Esophagus muscularis mucosa (tissue), 4 donors: Measurements from ENCODE around the gene TBCD. TPM values are rescaled to one million over a fixed set of nuclear protein-coding genes. Genes with fewer than 3 reads are reported as not detected.

ENCODE experiments used
- DNase-seq: peaks from one replicate; pipeline ENCODE4 v3.0.0-alpha.2; 2017; ENCODE audit errors: extremely low spot score
- H3K27ac ChIP-seq, 4 donors: fragments of 200-600 bp; sonication (generic); replicated peaks in 1 of 4; 1 replicate in 3 of 4; 2 replicates in 1 of 4; pipeline ENCODE4 v1.5.1; 2016 to 2019; ENCODE audit warnings: mild to moderate bottlenecking in 1 of 4
- H3K27me3 ChIP-seq, 4 donors: fragments of 200-600 bp; sonication (generic); one replicate each; pipeline versions ENCODE4 v1.5.1 to v1.6.0; 2016 to 2019
- H3K36me3 ChIP-seq, 4 donors: fragments of 200-600 bp; sonication (generic); one replicate each; pipeline ENCODE4 v1.5.1; 2016 to 2019
- H3K4me1 ChIP-seq, 4 donors: fragments of 200-600 bp; sonication (generic); one replicate each; pipeline ENCODE4 v1.5.1; 2016 to 2019
- H3K4me3 ChIP-seq, 4 donors: fragments of 200-600 bp; sonication (generic); 1 replicate in 2 of 4; 2 replicates in 2 of 4; pipeline ENCODE4 v1.5.1; 2016 to 2019; ENCODE audit warnings: mild to moderate bottlenecking in 4 of 4, moderate library complexity in 1 of 4
- H3K9me3 ChIP-seq, 4 donors: fragments of 200-600 bp; sonication (generic); 1 replicate in 3 of 4; 2 replicates in 1 of 4; pipeline ENCODE4 v1.5.1; 2016 to 2019
- CTCF ChIP-seq, 3 experiments: fragments of 200-600 bp in 2 of 3; fragments of 450-650 bp in 1 of 3; sonication (generic) in 2 of 3; IDR thresholded peaks; one replicate each; pipeline ENCODE4 v1.5.1; 2017 to 2019; ENCODE audit warnings: antibody characterized with exemption in 3 of 3, mild to moderate bottlenecking in 2 of 3, moderate library complexity in 1 of 3
- EP300 ChIP-seq: sonication (generic); formaldehyde crosslinking; IDR thresholded peaks from one replicate; pipeline ENCODE4 v1.6.1; 2017; ENCODE audit warnings: antibody characterized with exemption
- POLR2A ChIP-seq: fragments of 450-650 bp; IDR thresholded peaks from one replicate; pipeline ENCODE4 v1.6.1; 2017; ENCODE audit warnings: antibody characterized with exemption, moderate library complexity, mild to moderate bottlenecking, low read depth
- POLR2AphosphoS5 ChIP-seq, 2 donors: sonication (generic); formaldehyde crosslinking; IDR thresholded peaks; one replicate each; pipeline ENCODE4 v1.6.1; 2017; ENCODE audit warnings: antibody characterized with exemption in 2 of 2
- WGBS: methylation state at CpG from one replicate; pipeline ENCODE4 v1.1.5; 2018; 5-methylcytosine and 5-hydroxymethylcytosine counted together
- intact Hi-C: fragments of 100-400 bp; cut with DNase I; formaldehyde crosslinking; loops from one replicate; pipeline ENCODE4 v1.15.1; 2023
- total RNA-seq, 4 donors: library from RNA; depleted of rRNA; stranded (reverse); fragments of >200 nt; gene quantifications; one replicate each; pipeline versions ENCODE4 v1.1.0 to v1.2.1, GENCODE V29; 2016

The TBCD gene
- total RNA-seq, 4 donors from 2014 or later = 38.1 to 56.7 (median 53.6) TPM

GRCh38 chr17:82832881-82833475, 81.1 kb downstream of the TBCD start:
- intact Hi-C loops = no loop called here
- Histone ChIP-seq H3K4me1 (peaks cover 10 to 21% (median 14%) of the 10 kb centered on the region in 4 donors), H3K9me3 (no peaks in the 10 kb centered on the region), H3K27me3 (no peaks in the 10 kb centered on the region), H3K4me3 (no peak overlapping the region), H3K27ac (no peak overlapping the region), H3K36me3 (peaks cover 0 to 52% (median 18%) of the 10 kb centered on the region in 4 donors)
- DNase-seq = no peak
- TF ChIP-seq POLR2A = no peak
- TF ChIP-seq CTCF (IDR thresholded peaks at IDR 0.05) = no peak
- TF ChIP-seq POLR2AphosphoS5 (IDR thresholded peaks at IDR 0.05) = no peak
- TF ChIP-seq EP300 = no peak
- WGBS = 95% methylated on average over 11 of the region's 20 CpGs

GRCh38 chr17:82835122-82835521, 83.3 kb downstream of the TBCD start:
- Histone ChIP-seq H3K4me1 (peaks cover 7 to 16% (median 14%) of the 10 kb centered on the region in 4 donors), H3K27me3 (no peaks in the 10 kb centered on the region), H3K4me3 (no peak overlapping the region), H3K36me3 (peaks cover 0 to 44% (median 11%) of the 10 kb centered on the region in 4 donors), H3K27ac (no peak overlapping the region), H3K9me3 (no peaks in the 10 kb centered on the region)
- no peak for DNase-seq
- TF ChIP-seq EP300 (no peak), POLR2AphosphoS5 (IDR thresholded peaks at IDR 0.05) (no peak), POLR2A (no peak), CTCF (IDR thresholded peaks at IDR 0.05) (no peak)
- intact Hi-C loops = no loop called here
- 76% methylated on average over 9 of the region's 9 CpGs for WGBS

GRCh38 chr17:82835766-82836512, 84.1 kb downstream of the TBCD start:
- no peak for DNase-seq
- H3K9me3 ChIP-seq = no peaks in the 10 kb centered on the region
- no peak overlapping the region for H3K27ac ChIP-seq
- WGBS = 90% methylated on average over 26 of the region's 28 CpGs
- no peak for TF ChIP-seq CTCF (IDR thresholded peaks at IDR 0.05)
- no peak for TF ChIP-seq POLR2A
- no peak for TF ChIP-seq EP300
- no peak for TF ChIP-seq POLR2AphosphoS5 (IDR thresholded peaks at IDR 0.05)
- H3K27me3 ChIP-seq = no peaks in the 10 kb centered on the region
- H3K4me1 ChIP-seq = peaks cover 0 to 12% (median 9%) of the 10 kb centered on the region in 4 donors
- no peak overlapping the region for H3K4me3 ChIP-seq
- H3K36me3 ChIP-seq = peaks cover 0 to 43% (median 10%) of the 10 kb centered on the region in 4 donors
- intact Hi-C loops = no loop called here

GRCh38 chr17:82836823-82837357, 85.0 kb downstream of the TBCD start:
- TF ChIP-seq POLR2A = no peak
- TF ChIP-seq CTCF (IDR thresholded peaks at IDR 0.05) = peak in 1 of 3 experiments; percentile 4
- intact Hi-C loops = no loop called here
- 74% methylated on average over 12 of the region's 12 CpGs for WGBS
- H3K27ac ChIP-seq = peak overlapping the region in 2 of 4 donors; percentile 39 to 66
- H3K9me3 ChIP-seq = no peaks in the 10 kb centered on the region
- H3K27me3 ChIP-seq = no peaks in the 10 kb centered on the region
- peaks cover 0 to 12% (median 9%) of the 10 kb centered on the region in 4 donors for H3K4me1 ChIP-seq
- peaks cover 0 to 33% (median 7%) of the 10 kb centered on the region in 4 donors for H3K36me3 ChIP-seq
- DNase-seq = no peak
- H3K4me3 ChIP-seq = no peak overlapping the region
